GM12891 (cell line): ENCODE measurements around the gene CSNK2B.
"Not testable (repeated sequence)": the region's sequence is repeated elsewhere in the genome, so short reads cannot be mapped to it uniquely, and the experiment has no call there.

Experiments
- DNase-seq: peaks from one replicate; pipeline ENCODE4 v3.0.0; 2011; ENCODE audit warnings: low spot score; ENCODE audit not compliant: insufficient read length
- FAIRE-seq: peaks from 2 replicates; lab custom pipeline; 2011; peaks lifted over from hg19 to GRCh38; lab: Jason Lieb, UNC
- PAX5 ChIP-seq: IDR thresholded peaks from 2 replicates; pipeline ENCODE4 v1.6.1; 2011; ENCODE audit warnings: low read length, moderate library complexity, mild to moderate bottlenecking; ENCODE audit not compliant: insufficient read depth, severe bottlenecking
- POLR2A ChIP-seq: IDR thresholded peaks from 2 replicates; pipeline ENCODE4 v1.6.1; 2011; ENCODE audit warnings: low read depth, low read length, control low read depth
- POLR2AphosphoS5 ChIP-seq: IDR thresholded peaks from 2 replicates; pipeline ENCODE4 v1.6.1; 2011; ENCODE audit warnings: low read depth, low read length, control low read depth
- POU2F2 ChIP-seq: IDR thresholded peaks from 2 replicates; pipeline ENCODE4 v1.6.1; 2011; ENCODE audit warnings: low read depth, mild to moderate bottlenecking, control low read depth, low read length, moderate library complexity
- SPI1 ChIP-seq: IDR thresholded peaks from 2 replicates; pipeline ENCODE4 v1.6.1; 2011; ENCODE audit warnings: low read depth, low read length, control low read depth
- TAF1 ChIP-seq: IDR thresholded peaks from 2 replicates; pipeline ENCODE4 v1.6.1; 2011; ENCODE audit warnings: low read depth, low read length, control low read depth

CSNK2B gene

DNA sequence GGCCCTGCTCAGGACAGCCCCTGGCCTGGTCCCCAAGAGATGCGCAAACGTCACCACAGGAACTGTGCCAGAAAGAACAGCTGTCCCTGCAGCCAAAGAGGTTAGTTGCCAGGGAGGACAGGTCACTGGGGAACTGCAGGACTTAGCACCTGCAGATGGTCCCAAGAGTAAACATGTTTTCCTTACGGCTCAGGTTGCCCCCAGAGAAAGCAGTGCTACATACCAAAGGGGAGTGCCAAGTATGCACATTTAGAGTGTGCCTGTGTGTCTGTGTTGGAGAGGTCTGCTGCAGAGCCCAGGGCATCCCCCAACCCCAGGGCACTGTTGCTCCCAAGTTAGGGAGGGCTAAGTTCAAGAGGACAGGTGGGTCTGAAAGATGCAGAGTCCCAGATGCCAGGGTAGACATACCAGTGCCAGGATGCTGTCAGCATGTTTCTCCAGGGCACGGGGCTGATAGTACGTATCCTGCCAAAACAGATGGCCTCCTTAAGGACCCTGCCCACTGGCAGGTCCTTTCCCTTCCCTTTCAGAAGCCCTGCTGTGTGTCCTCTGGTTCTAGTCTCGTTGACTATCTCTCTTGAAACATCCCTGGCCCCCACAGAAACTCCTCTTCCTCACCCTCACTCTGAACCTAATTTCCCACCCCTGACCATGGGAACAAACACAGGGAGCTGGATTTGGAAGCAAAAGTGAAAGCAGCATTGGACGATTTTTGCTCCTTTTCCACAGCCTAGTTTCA, 36.0 kb downstream of the CSNK2B start:
- TF ChIP-seq SPI1 (no peak), POLR2A (no peak), POU2F2 (no peak), PAX5 (no peak), TAF1 (no peak), POLR2AphosphoS5 (no peak)
- FAIRE-seq: peak; percentile 28
- DNase-seq: no peak

DNA sequence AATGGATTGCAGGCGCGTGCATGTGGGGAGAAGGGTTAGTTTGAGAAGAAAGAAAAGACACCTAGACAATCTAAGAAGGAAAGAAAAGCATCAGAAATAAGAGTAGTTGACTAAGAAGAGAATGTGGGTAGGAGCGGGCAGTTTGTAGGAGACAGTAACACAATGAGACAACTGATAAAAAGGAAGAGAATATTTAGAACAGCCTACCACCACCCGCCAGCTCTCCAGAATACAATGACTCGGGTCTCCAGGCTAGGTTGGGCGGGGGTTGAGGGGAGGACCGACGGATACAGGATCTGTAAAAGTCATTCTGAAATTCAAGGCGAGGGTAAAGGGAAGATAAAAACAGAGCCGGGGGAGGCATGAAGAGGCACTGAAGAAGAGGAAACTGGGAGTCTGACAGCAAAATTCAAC, 36.5 kb downstream of the CSNK2B start:
- FAIRE-seq: no peak
- no peak for DNase-seq
- TF ChIP-seq SPI1 (no peak), POLR2AphosphoS5 (no peak), POLR2A (no peak), POU2F2 (no peak), TAF1 (no peak), PAX5 (no peak)

DNA sequence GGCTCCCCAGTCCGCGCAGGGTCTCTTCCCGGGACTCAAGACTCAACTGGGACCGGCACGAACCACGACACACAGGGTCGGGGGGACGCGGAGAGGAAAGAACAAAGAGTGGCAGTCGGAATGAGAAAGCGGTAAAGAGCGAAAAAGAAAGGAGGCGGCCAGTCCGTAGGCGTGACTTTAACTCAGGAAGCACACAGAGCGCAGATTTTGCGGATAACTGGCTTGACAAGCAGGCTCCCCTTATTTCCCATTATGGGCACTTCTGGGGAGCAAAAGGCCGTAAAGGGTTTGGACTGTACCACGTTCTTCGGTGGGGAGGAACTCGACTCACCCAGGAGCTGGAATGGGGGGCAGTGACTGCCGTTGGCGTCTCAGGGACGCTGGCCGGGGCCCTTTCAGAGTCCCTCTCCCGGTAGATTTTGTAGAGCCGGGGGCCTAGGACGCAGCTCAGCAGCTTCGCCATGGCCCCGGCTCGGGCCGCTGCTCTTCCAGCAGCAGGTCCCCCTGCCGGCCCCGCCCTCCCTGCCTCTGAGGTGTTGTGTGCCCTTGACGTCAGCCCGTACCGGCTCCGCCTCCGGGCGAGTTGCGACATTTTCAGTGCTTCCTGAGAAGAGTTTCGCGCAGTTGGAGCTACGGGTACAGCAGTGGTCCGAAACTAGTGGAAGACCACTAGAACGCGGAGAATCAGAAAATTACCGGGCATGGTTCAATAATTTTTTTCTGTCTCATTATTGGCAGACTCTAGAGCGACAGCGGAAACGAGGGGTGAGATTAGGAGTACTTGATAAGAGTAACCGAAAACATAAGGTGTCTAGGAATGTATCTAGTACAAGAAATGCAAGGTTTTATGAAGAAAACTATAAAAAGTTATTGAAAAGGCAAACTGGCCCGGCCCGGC, 37.2 kb downstream of the CSNK2B start, which contains the start of gene ABHD16A:
ABHD16A (minus strand) TSS at position 506 of the 898 bp plus-strand sequence; CDS start at position 463, 43 bp downstream.
- FAIRE-seq: peak; percentile 98
- peak; percentile 76 for TF ChIP-seq POLR2A
- TF ChIP-seq SPI1: no peak
- peak; percentile 31 for TF ChIP-seq PAX5
- TF ChIP-seq POLR2AphosphoS5: peak; percentile 56; the same call in 1 of the 2 replicates
- no peak; the same call in 1 of the 2 replicates for TF ChIP-seq POU2F2
- peak; percentile 47 for TF ChIP-seq TAF1
- DNase-seq: peak; percentile 96

DNA sequence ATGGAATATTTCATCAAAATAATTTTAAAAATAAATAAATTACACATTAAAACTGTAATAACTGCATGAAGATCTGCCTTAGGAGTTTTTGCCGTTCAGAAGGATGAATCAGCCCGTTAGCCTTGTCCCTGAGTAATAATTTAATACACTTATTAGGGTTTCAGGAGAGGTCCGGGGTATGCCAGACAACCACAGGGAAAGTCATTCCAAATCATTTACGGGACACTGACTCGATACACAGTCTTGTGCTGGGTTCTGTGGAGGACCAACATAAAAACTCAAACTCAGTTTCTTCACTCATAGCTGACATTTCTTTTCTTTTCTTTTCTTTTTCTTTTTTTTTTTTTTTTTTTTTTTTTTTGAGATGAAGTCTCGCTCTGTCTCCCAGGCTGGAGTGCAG, 40.1 kb downstream of the CSNK2B start:
- no peak for FAIRE-seq
- DNase-seq: no peak
- TF ChIP-seq TAF1 (no peak), POLR2A (no peak), PAX5 (no peak), SPI1 (no peak), POU2F2 (no peak), POLR2AphosphoS5 (no peak)

DNA sequence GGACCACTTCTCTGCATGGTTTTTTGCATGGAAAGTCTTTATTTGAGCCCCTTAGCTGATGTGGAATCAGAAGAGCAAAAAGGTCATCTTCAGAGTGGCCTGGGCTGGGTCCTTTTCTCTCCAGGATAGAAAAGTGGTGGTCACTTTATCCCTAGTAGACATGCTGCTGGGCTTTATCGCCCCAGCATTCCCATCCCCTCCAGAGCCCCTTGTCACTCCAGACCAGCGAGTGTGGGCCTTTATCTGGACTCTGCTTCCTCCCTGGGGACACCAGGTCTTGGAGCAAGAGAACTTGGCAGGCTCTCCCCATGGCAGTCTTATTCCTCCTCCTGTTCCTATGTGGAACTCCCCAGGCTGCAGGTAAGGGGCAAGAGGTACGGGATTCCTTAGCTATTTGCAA, 40.7 kb downstream of the CSNK2B start, which contains the start of gene LY6G6F:
LY6G6F (plus strand) TSS at position 268 of the 400 bp plus-strand sequence; CDS start at position 309, 41 bp downstream.
- no peak for TF ChIP-seq POLR2AphosphoS5
- TF ChIP-seq TAF1: no peak
- no peak for TF ChIP-seq POU2F2
- no peak for TF ChIP-seq POLR2A
- no peak for TF ChIP-seq SPI1
- TF ChIP-seq PAX5: no peak
- FAIRE-seq: no peak

DNA sequence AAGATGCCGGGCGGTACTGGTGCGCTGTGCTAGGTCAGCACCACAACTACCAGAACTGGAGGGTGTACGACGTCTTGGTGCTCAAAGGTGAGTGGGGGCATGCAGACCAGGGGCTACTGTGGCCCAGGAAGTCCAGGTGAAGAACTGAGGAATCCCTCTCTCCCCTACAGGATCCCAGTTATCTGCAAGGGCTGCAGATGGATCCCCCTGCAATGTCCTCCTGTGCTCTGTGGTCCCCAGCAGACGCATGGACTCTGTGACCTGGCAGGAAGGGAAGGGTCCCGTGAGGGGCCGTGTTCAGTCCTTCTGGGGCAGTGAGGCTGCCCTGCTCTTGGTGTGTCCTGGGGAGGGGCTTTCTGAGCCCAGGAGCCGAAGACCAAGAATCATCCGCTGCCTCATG, 41.8 kb downstream of the CSNK2B start:
- TF ChIP-seq SPI1 (no peak), POU2F2 (no peak), POLR2A (no peak), POLR2AphosphoS5 (no peak), TAF1 (no peak), PAX5 (no peak)
- FAIRE-seq (no peak), DNase-seq (no peak)

More for the DNA sequence above, 40.7 kb downstream of the CSNK2B start, which contains the start of gene LY6G6F:
- no peak for DNase-seq

DNA sequence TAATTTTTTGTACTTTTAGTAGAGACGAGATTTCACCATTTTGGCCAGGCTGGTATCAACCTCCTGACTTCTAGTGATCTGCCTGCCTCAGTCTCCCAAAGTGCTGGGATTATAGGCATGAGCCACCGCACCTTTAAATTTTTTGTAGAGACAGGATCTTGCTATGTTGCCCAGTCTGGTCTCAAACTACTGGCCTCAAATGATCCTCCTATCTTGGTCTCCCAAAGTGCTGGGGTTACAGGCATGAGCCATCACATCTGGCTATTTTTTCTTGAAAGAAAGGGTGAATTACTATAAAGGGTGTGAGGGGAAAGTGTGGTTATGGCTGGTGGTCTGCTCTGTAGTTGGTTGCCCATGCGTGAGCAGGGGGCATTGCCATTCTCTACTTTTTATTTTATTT, 42.3 kb downstream of the CSNK2B start:
- DNase-seq (no peak), FAIRE-seq (no peak)
- TF ChIP-seq POLR2AphosphoS5: no peak
- no peak for TF ChIP-seq PAX5

DNA sequence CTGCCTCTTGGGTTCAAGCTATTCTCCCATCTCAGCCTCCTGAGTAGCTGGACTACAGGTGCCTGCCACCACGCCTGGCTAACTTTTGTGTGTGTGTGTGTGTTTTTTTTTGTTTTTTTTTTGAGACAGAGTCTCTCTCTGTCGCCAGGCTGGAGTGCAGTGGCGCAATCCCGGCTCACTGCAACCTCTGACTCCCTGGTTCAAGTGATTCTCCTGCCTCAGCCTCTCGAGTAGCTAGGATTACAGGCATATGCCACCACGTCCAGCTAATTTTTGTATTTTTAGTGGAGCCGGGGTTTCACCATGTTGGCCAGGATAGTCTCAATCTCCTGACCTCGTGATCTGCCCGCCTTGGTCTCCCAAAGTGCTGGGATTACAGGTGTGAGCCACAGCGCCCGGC, 43.3 kb downstream of the CSNK2B start:
- not testable (repeated sequence) for FAIRE-seq

DNA sequence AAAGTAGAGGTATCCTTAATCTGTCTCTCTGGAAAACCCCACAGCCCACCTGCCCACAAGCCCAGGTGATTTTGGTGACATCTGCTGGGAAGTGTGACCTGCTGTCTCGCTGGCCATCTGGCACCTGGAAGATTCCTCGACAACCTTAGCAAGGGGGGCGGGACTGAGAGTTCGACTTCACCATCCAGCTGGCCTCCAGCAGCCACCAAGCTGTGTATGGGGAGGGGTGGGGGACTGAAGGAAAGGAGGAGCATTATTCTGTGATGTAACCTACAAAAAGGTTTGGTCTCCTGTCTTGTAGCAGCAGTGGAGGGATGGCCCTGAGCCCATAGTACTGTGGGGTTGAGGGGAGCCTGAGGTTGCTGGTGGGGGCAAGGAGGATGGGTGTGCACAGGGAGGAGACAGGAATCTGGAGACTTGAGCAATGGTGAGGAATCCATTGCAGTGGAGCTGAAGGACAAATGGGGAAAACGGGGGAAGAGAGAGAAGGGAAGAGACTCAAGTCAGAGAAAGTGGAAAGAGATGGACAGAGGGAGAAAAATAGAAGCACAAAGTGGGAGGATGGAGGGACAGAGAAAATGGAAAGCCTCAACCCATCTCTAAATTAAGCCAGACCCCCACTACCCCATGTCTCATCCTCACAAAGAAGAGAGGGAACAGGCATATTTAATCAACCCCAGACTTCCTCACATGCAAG, 44.8 kb downstream of the CSNK2B start:
- FAIRE-seq (peak; percentile 38), DNase-seq (no peak)
- TF ChIP-seq POLR2A (no peak), TAF1 (no peak), SPI1 (no peak), POU2F2 (no peak), POLR2AphosphoS5 (no peak), PAX5 (no peak)

More for the DNA sequence above, 43.3 kb downstream of the CSNK2B start:
- DNase-seq: not testable (repeated sequence)
